GM23248 (cell line): ENCODE results near the gene PPFIA1.

Experiments
- EZH2 ChIP-seq: fragments of 200-600 bp; sonication (generic); IDR thresholded peaks from 2 replicates; pipeline ENCODE4 v1.6.1; 2018; ENCODE audit warnings: antibody characterized with exemption, mild to moderate bottlenecking; ENCODE audit not compliant: insufficient read depth, poor library complexity, severe bottlenecking
- EZH2phosphoT487 ChIP-seq: fragments of 200-600 bp; sonication (generic); IDR thresholded peaks from 2 replicates; pipeline ENCODE4 v1.6.1; 2018; ENCODE audit warnings: antibody characterized with exemption, moderate library complexity, mild to moderate bottlenecking, low read depth; ENCODE audit not compliant: insufficient read depth

DNA sequence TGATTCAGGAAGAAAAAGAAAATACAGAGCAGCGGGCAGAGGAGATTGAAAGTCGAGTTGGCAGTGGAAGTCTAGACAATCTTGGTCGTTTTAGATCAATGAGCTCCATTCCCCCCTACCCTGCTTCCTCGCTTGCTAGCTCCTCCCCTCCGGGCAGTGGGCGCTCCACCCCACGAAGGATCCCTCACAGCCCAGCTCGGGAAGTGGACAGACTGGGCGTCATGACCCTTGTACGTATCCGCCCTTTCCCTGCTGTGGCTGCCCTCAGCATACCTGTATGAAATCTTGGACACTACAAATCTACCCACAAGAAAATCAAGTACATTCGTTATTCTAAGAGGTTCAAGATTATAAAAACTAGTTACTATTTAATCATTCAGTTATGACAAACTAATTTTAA, 77.7 kb downstream of the PPFIA1 start:
- TF ChIP-seq EZH2 = no peak
- no peak for TF ChIP-seq EZH2phosphoT487
